ENCODE measurements around the gene CBLB.

CBLB gene

GRCh38 chr3:105676621-105677300, 192.1 kb downstream of the CBLB start:
- DNase-seq = no peak

- no peak for DNase-seq
These were observed 194.3 kb downstream of the CBLB start for GRCh38 chr3:105674437-105675065.

DNA sequence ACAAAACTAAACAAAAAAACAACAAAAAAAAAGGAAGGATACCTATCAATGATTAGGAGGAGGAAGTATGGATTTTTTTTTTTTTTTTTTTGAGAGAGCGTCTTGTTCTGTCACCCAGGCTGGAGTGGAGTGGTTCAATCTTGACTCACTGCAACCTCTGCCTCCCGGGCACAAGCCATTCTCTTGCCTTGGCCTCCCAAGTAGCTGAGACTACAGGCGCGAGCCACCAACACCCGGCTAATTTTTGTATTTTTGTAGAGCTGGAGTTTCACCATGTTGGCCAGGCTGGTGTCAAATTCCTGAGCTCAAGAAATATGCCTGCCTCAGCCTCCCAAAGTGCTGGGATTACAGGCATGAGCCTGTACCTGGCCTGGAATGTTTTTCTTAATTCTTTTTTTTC, 195.8 kb downstream of the CBLB start:
- DNase-seq = no peak

DNA sequence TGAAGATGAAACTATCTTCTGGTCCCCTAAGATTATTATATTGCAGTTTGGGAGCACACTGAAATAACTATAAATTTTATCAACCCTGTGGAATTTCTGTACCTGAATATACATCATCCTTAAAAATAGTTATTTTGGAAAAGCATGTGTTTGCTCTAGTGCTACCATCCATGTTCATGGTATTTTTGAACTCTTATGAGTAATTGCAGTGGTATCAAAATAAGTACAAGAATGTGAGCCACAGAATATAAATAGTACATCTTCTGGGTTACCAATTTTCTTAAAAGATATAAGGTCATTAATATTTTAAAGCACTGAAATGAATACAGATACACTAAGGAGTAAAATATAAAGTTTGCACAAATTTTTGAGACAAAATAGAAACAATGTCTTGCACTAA, 206.5 kb downstream of the CBLB start:
- no peak for DNase-seq

GRCh38 chr3:105661461-105661860, 207.4 kb downstream of the CBLB start:
- DNase-seq = peak; percentile 7

GRCh38 chr3:105656651-105657504, 211.9 kb downstream of the CBLB start:
- no peak for DNase-seq

- no peak for DNase-seq
These were observed 214.9 kb downstream of the CBLB start for GRCh38 chr3:105653868-105654267.

- no peak for DNase-seq
These were observed 215.6 kb downstream of the CBLB start for GRCh38 chr3:105653166-105653565.

GRCh38 chr3:105649480-105649879, 219.3 kb downstream of the CBLB start:
- DNase-seq = no peak

- no peak for DNase-seq
These were observed 221.8 kb downstream of the CBLB start for GRCh38 chr3:105647047-105647446.

GRCh38 chr3:105639131-105639530, 229.7 kb downstream of the CBLB start:
- DNase-seq = no peak

GRCh38 chr3:105634708-105635107, 234.1 kb downstream of the CBLB start:
- DNase-seq = no peak

- DNase-seq = no peak
These were observed 239.1 kb downstream of the CBLB start for GRCh38 chr3:105629718-105630117.

- no peak for DNase-seq
These were observed 242.1 kb downstream of the CBLB start for GRCh38 chr3:105626739-105627138.

DNA sequence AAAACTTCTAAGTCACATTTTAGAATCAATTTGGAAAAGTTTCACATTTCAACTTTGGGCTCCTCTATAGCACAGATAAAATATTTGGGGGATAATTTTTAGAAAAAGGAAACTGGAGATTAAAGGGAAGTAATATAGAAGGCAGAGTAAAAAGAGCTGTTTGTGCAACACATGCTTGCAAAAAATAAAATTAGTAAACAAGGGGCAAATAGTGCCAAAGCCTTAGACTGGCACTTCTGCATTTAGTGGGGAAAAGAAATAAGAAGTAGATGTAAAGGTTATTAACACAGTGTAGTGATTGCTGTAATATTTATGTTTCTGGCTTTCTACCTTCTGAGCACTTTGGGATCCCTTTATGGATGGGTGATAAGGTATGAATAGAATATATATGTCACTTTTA, 246.6 kb downstream of the CBLB start:
- no peak for DNase-seq

DNA sequence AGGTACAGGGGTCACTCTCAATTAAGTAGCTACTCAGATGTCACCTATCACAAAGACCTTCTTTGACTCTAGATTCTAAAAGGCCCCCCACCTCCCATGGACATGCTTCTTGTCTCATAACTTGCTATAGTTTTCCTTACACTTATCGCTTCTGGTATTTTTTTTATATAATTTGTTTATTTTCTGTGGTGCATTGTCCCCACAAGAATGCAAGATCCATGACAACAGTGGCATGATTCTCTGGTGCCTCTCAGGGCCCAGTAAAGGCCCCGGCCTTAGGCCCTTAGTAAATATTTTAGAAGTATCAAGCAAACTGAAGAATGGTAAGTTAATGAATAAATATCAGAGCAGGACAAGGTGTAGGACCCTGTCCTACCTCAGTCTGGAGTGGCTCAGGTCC, 248.6 kb downstream of the CBLB start:
- DNase-seq = no peak

GRCh38 chr3:105619651-105620050, 249.2 kb downstream of the CBLB start:
- no peak for DNase-seq

GRCh38 chr3:105618556-105618955, 250.3 kb downstream of the CBLB start:
- no peak for DNase-seq

DNA sequence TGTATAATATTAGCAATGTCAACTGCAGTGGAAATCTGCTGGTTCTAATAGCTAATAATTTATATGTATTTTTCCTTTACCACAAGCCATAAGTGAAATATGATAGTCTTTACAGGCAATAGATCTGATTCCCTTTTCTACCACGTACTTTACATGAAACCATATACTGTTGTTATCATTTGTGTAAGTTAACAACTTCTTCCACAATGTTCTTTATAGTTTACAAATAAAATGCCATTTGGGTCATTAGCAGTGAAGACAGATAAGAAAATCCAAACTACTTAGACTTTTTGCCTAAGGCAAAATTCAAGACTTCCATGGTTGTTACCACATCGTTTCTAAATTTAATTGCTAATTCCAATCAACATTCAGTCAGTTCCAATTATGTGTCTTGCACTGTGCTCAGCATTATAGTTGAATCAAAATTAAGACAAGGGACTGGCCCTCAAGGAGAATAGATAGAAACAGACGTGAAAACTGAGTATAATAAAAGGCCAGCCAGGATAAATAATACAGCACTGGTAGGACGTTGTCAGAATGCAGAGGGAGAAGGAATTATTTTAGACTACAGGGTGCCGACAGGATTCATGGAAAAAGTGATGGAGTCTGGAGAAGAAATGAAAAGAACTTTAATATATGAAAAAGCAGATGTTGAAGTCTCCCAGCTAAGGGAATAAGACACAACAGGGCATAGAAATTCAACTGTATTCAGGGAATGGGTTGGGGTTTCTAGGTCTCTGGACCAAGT, 252.3 kb downstream of the CBLB start:
- no peak for DNase-seq

- no peak for DNase-seq
These were observed 253.0 kb downstream of the CBLB start for GRCh38 chr3:105615814-105616213.

DNA sequence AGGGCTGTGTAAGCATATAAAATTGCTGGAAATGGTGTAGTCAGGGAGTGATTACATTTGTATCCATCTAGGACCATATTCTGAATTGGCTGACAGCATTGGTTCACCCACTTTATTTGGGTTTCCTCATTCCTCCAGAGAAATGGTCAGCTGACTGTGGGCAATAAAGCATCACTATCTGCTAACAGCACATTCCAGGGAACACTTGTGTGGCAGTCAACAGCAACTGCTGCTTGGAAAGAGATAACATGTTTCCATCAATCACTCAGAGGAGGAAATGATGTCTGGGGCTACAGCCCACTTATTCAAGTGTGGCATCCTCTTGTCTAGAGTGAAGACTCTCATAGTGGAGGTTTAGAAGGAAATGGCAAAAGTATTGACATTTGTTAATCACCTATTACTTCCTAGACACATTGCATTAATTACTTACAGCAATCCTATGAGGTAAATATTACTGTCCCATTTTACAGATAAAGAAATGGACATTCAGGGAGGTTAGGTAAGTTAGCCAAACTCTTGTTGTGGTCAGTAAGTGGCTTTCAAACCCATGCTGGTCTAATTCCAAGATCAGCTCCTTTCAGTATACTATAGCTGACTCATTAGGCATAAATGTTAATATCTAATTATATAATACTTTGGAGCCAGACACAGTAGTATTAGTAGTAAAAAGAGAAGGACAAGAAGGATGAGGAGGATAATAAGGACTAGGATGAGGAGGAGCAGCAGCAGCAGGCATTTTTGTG, 254.4 kb downstream of the CBLB start:
- no peak for DNase-seq

DNA sequence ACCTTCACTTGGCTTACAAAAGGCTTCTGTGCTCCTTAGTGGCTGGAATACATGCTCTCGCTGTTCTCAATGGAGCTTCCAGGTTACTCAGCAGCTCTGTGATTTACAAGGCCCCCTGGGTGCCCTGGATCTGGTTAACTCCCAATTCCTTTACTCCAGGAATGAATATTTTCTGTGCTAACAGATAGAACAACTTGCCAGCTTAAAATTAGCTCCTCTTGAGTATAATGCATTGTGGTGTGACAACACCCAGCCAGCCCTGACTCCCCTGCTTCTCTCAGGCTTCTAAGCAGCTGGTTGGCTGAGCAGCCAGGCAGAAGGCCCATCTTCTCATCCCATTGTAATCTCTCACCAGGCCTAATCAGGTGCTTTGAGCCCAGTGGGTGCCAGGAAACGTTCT, 255.7 kb downstream of the CBLB start:
- no peak for DNase-seq
